Neural cell (in vitro differentiated cells): ENCODE data around the gene ITGA8. TPM values are rescaled to one million over a fixed set of nuclear protein-coding genes. Genes with fewer than 3 reads are reported as not detected.

Experiments
- H2AFZ ChIP-seq: fragments of 200-600, 300-800 bp; sonication (generic), shearing (Covaris generic); 2 replicates; pipeline ENCODE4 v1.6.0; 2014; ENCODE audit warnings: low read depth, mild to moderate bottlenecking, antibody characterized with exemption, low read length, moderate library complexity
- H3F3A ChIP-seq: fragments of 200-600 bp; shearing (Covaris generic); 2 replicates; pipeline ENCODE4 v1.6.1; 2016; ENCODE audit warnings: mild to moderate bottlenecking, moderate library complexity, mixed read lengths, antibody characterized with exemption, low read length; ENCODE audit not compliant: insufficient read depth, poor library complexity, severe bottlenecking
- H3K27ac ChIP-seq: fragments of 200-600, 300-800 bp; sonication (generic), shearing (Covaris generic); 2 replicates; pipeline ENCODE4 v1.5.1; 2014; ENCODE audit warnings: mild to moderate bottlenecking, low read length, moderate library complexity
- H3K27me3 ChIP-seq: fragments of 300-800, 200-600 bp; sonication (generic), shearing (Covaris generic); 2 replicates; pipeline ENCODE4 v1.6.0; 2014; ENCODE audit warnings: mild to moderate bottlenecking, low read depth, low read length, moderate library complexity; ENCODE audit not compliant: insufficient read depth
- H3K36me3 ChIP-seq: fragments of 300-800, 200-600 bp; sonication (generic), shearing (Covaris generic); 2 replicates; pipeline ENCODE4 v1.5.1; 2014; ENCODE audit warnings: mild to moderate bottlenecking, antibody characterized with exemption, low read length, moderate library complexity; ENCODE audit not compliant: insufficient read depth
- H3K4me2 ChIP-seq: fragments of 300-800, 200-600 bp; sonication (generic), shearing (Covaris generic); 2 replicates; pipeline ENCODE4 v1.6.0; 2014; ENCODE audit warnings: mild to moderate bottlenecking, low read length
- H3K4me3 ChIP-seq: fragments of 300-800, 200-600 bp; sonication (generic), shearing (Covaris generic); 2 replicates; pipeline ENCODE4 v1.5.1; 2014; ENCODE audit warnings: mild to moderate bottlenecking, low read length, moderate library complexity
- H3K79me2 ChIP-seq: fragments of 200-600 bp; shearing (Covaris generic); replicated peaks from 2 replicates; pipeline ENCODE4 v1.6.0; 2014; ENCODE audit warnings: mild to moderate bottlenecking, low read length, moderate library complexity; ENCODE audit not compliant: insufficient read depth
- H3K9ac ChIP-seq: fragments of 300-800, 200-600 bp; sonication (generic), shearing (Covaris generic); 2 replicates; pipeline ENCODE4 v1.6.1; 2016; ENCODE audit warnings: mild to moderate bottlenecking, low read length, mixed read lengths
- H3K9me2 ChIP-seq: fragments of 200-600 bp; shearing (Covaris generic); 2 replicates; pipeline ENCODE4 v1.6.1; 2016; ENCODE audit warnings: mild to moderate bottlenecking, low read length, mixed read lengths; ENCODE audit not compliant: insufficient read depth
- H3K9me3 ChIP-seq: fragments of 200-600, 300-800 bp; sonication (generic), shearing (Covaris generic); 2 replicates; pipeline ENCODE4 v1.6.1; 2016; ENCODE audit warnings: mild to moderate bottlenecking, mixed run types, low read length, moderate library complexity, mixed read lengths
- H4K20me1 ChIP-seq: fragments of 200-600 bp; shearing (Covaris generic); 2 replicates; pipeline ENCODE4 v1.6.1; 2016; ENCODE audit warnings: mild to moderate bottlenecking, mixed run types; ENCODE audit not compliant: insufficient read depth
- EP300 ChIP-seq: fragments of 450-650 bp; conservative IDR thresholded peaks from 2 replicates; pipeline ENCODE4 v1.6.1; 2014; ENCODE audit warnings: antibody characterized with exemption, mild to moderate bottlenecking, moderate library complexity; ENCODE audit not compliant: poor library complexity, severe bottlenecking
- EZH2 ChIP-seq: fragments of 200-600, 300-800 bp; shearing (Covaris generic), sonication (generic); IDR thresholded peaks from 2 replicates; pipeline ENCODE4 v1.6.1; 2014; ENCODE audit warnings: antibody characterized with exemption, low read length, borderline replicate concordance, mild to moderate bottlenecking; ENCODE audit not compliant: insufficient read depth, poor library complexity, severe bottlenecking
- MXI1 ChIP-seq: fragments of 450-650 bp; conservative IDR thresholded peaks from 2 replicates; pipeline ENCODE4 v1.6.1; 2014; ENCODE audit warnings: antibody characterized with exemption, mild to moderate bottlenecking; ENCODE audit not compliant: poor library complexity, severe bottlenecking
- POLR2AphosphoS5 ChIP-seq: IDR thresholded peaks from 2 replicates; pipeline ENCODE4 v1.6.1; 2012
- RAD21 ChIP-seq: fragments of 450-650 bp; conservative IDR thresholded peaks from 2 replicates; pipeline ENCODE4 v1.6.1; 2014; ENCODE audit warnings: antibody characterized with exemption, mild to moderate bottlenecking, moderate library complexity
- SMC3 ChIP-seq: fragments of 450-650 bp; conservative IDR thresholded peaks from 2 replicates; pipeline ENCODE4 v1.6.1; 2014; ENCODE audit warnings: antibody characterized with exemption, mild to moderate bottlenecking, moderate library complexity; ENCODE audit not compliant: poor library complexity
- TAF1 ChIP-seq: IDR thresholded peaks from 2 replicates; pipeline ENCODE4 v1.6.1; 2012; ENCODE audit warnings: low read depth
- polyA plus RNA-seq: library from polyadenylated mRNA; depleted of rRNA; stranded (reverse); fragments of >200 nt; gene quantifications from 2 replicates; pipeline ENCODE4 v1.2.3, GENCODE V29; 2014
- TF ChIP-seq, protein P1 (sequence below): fragments of 450-650 bp; IDR thresholded peaks from 2 replicates; pipeline ENCODE4 v1.5.1; 2014; ENCODE audit warnings: antibody characterized with exemption, mild to moderate bottlenecking, moderate library complexity; ENCODE audit not compliant: poor library complexity, severe bottlenecking
- TF ChIP-seq, protein P2 (sequence below): IDR thresholded peaks from 2 replicates; pipeline ENCODE4 v1.6.1; 2012; ENCODE audit warnings: borderline replicate concordance

Gene ITGA8
- polyA plus RNA-seq, 1 donor from 2014 or later: 0.11 TPM

- TF ChIP-seq POLR2AphosphoS5 (no peak), SMC3 (no peak)
- no peaks in the 10 kb centered on the region for H3K9me3 ChIP-seq
Observed at GRCh38 chr10:15690031-15690430, 29.7 kb downstream of the ITGA8 start.

GRCh38 chr10:15684768-15685167 is 35.0 kb downstream of the ITGA8 start:
- H3K4me3 ChIP-seq: no peak overlapping the region
- TF ChIP-seq SMC3 (no peak), EZH2 (no peak), RAD21 (no peak), TAF1 (no peak), POLR2AphosphoS5 (no peak), EP300 (no peak), MXI1 (no peak)
- TF ChIP-seq, protein P1, sequence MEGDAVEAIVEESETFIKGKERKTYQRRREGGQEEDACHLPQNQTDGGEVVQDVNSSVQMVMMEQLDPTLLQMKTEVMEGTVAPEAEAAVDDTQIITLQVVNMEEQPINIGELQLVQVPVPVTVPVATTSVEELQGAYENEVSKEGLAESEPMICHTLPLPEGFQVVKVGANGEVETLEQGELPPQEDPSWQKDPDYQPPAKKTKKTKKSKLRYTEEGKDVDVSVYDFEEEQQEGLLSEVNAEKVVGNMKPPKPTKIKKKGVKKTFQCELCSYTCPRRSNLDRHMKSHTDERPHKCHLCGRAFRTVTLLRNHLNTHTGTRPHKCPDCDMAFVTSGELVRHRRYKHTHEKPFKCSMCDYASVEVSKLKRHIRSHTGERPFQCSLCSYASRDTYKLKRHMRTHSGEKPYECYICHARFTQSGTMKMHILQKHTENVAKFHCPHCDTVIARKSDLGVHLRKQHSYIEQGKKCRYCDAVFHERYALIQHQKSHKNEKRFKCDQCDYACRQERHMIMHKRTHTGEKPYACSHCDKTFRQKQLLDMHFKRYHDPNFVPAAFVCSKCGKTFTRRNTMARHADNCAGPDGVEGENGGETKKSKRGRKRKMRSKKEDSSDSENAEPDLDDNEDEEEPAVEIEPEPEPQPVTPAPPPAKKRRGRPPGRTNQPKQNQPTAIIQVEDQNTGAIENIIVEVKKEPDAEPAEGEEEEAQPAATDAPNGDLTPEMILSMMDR: no peak
- TF ChIP-seq, protein P2, sequence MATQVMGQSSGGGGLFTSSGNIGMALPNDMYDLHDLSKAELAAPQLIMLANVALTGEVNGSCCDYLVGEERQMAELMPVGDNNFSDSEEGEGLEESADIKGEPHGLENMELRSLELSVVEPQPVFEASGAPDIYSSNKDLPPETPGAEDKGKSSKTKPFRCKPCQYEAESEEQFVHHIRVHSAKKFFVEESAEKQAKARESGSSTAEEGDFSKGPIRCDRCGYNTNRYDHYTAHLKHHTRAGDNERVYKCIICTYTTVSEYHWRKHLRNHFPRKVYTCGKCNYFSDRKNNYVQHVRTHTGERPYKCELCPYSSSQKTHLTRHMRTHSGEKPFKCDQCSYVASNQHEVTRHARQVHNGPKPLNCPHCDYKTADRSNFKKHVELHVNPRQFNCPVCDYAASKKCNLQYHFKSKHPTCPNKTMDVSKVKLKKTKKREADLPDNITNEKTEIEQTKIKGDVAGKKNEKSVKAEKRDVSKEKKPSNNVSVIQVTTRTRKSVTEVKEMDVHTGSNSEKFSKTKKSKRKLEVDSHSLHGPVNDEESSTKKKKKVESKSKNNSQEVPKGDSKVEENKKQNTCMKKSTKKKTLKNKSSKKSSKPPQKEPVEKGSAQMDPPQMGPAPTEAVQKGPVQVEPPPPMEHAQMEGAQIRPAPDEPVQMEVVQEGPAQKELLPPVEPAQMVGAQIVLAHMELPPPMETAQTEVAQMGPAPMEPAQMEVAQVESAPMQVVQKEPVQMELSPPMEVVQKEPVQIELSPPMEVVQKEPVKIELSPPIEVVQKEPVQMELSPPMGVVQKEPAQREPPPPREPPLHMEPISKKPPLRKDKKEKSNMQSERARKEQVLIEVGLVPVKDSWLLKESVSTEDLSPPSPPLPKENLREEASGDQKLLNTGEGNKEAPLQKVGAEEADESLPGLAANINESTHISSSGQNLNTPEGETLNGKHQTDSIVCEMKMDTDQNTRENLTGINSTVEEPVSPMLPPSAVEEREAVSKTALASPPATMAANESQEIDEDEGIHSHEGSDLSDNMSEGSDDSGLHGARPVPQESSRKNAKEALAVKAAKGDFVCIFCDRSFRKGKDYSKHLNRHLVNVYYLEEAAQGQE: no peak

More at GRCh38 chr10:15690031-15690430, 29.7 kb downstream of the ITGA8 start:
- H3K79me2 ChIP-seq: no peaks in the 10 kb centered on the region
- H3F3A ChIP-seq: no peaks in the 10 kb centered on the region
- no peak overlapping the region for H3K4me2 ChIP-seq
- H3K9me2 ChIP-seq: no peaks in the 10 kb centered on the region
- H3K27ac ChIP-seq: no peak overlapping the region
- H3K36me3 ChIP-seq: no peaks in the 10 kb centered on the region
- no peaks in the 10 kb centered on the region for H3K27me3 ChIP-seq
- no peak overlapping the region for H3K4me3 ChIP-seq
- H4K20me1 ChIP-seq: no peaks in the 10 kb centered on the region
- no peak overlapping the region for H3K9ac ChIP-seq
- no peak overlapping the region for H2AFZ ChIP-seq

GRCh38 chr10:15681076-15681475 is 38.6 kb downstream of the ITGA8 start:
- Histone ChIP-seq H3F3A (no peaks in the 10 kb centered on the region), H3K79me2 (no peaks in the 10 kb centered on the region), H3K4me3 (no peak overlapping the region), H3K27ac (no peak overlapping the region), H2AFZ (no peak overlapping the region), H3K9me3 (no peaks in the 10 kb centered on the region), H3K9me2 (no peaks in the 10 kb centered on the region), H3K4me2 (no peak overlapping the region), H4K20me1 (no peaks in the 10 kb centered on the region), H3K9ac (no peak overlapping the region), H3K36me3 (no peaks in the 10 kb centered on the region), H3K27me3 (no peaks in the 10 kb centered on the region)
- TF ChIP-seq MXI1 (no peak), EZH2 (no peak), TAF1 (no peak), SMC3 (no peak), POLR2AphosphoS5 (no peak), EP300 (no peak), RAD21 (no peak)
- TF ChIP-seq, protein P2: no peak
- TF ChIP-seq, protein P1: no peak

More at GRCh38 chr10:15684768-15685167, 35.0 kb downstream of the ITGA8 start:
- no peaks in the 10 kb centered on the region for H3K36me3 ChIP-seq
- H3F3A ChIP-seq: no peaks in the 10 kb centered on the region
- no peak overlapping the region for H2AFZ ChIP-seq
- H3K27ac ChIP-seq: no peak overlapping the region
- no peaks in the 10 kb centered on the region for H3K27me3 ChIP-seq
- H3K9ac ChIP-seq: no peak overlapping the region
- H3K9me3 ChIP-seq: no peaks in the 10 kb centered on the region
- no peaks in the 10 kb centered on the region for H3K79me2 ChIP-seq
- H3K9me2 ChIP-seq: no peaks in the 10 kb centered on the region
- no peak overlapping the region for H3K4me2 ChIP-seq
- H4K20me1 ChIP-seq: no peaks in the 10 kb centered on the region
